Umbilical cord (tissue), 2 donors: ENCODE measurements around the gene BECN2. TPM values are rescaled to one million over a fixed set of nuclear protein-coding genes. Genes with fewer than 3 reads are reported as not detected.
"Not testable (repeated sequence)": the region's sequence is repeated elsewhere in the genome, so short reads cannot be mapped to it uniquely, and the experiment has no call there.

Experiments
- DNase-seq: peaks from one replicate; pipeline ENCODE4 v3.0.0-alpha.2; 2015; ENCODE audit warnings: low spot score
- total RNA-seq: library from RNA; depleted of rRNA; stranded (reverse); fragments of >200 nt; gene quantifications from one replicate; pipeline ENCODE4 v1.2.3, GENCODE V29; 2014; ENCODE audit warnings: low replicate concordance; ENCODE audit not compliant: insufficient read depth

The BECN2 gene
- total RNA-seq, 1 donor from 2014 or later, result not detected

DNA sequence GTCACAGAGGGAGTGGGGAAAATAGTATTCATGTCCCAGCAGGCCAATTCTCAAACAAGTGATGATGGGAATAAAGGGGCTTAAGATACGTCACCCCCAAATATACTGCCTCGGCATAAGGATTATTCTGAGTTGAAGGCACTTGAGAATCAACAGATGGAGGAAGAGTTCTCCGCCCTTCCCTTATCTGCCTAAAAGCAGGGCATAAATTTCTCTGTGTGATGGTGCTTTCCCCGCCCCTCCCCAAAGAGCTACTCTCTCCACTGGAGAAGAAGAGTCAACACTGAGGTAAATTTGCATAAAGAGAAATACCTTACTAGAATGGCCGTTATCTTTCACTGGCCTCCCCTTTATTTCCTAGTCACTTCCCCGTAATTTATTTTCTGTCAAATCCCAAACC, 18.7 kb downstream of the BECN2 start:
- peak; percentile 93 for DNase-seq

DNA sequence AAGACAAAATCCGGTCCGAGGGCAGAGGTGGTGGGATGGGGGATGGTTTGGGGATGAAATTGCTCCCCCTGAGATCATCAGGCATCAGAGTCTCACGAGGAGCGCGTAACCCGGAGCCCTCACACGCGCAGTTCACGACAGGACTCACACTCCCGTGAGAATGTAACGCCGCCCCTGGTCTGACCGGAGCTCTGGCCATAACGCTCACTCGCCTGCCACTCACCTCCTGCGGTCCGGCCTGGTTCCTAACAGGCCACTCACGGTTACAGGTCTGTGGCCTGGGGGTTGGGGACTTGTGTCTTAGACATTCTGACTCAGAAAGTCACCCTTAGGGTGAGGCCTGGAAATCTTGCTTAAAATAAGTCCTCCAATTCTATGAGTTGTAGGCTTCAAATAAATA, 21.5 kb downstream of the BECN2 start:
- no peak for DNase-seq

DNA sequence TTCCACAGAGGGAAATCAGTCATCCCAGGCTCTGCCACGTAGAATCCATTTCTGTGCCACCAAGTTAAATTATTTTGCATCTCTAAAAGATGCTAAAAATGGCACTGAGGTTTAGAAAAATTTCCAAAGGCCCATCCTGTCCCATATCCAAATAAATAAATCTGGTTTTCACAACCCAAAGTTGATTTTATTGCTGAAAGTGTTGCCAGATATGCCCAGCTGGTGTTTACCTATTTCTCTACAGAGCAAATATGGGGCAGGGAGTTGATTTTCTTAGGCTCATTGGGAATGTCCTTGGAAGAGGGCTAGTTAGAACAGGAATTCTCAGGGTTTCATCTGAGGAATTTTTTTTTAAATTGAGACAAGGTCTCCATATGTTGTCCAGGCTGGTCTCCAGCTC, 22.4 kb downstream of the BECN2 start:
- no peak for DNase-seq

DNA sequence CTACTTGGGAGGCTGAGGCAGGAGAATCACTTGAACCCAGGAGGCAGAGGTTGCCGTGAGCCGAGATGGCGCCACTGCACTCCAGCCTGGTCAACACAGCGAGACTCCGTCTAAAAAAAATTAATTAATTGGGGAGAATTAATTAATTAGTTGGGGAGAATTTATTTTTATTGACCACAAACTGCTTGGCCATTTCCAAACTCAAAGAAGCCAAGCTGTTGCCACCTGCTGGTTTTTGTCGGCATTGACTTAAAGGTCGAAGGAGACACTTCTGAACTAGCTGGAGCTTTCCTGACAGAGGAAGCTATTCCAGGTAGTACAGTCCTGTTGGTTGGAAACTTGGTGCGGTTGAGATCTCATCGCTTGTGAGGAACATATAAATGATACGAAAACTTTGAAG, 28.2 kb downstream of the BECN2 start:
- no peak for DNase-seq

DNA sequence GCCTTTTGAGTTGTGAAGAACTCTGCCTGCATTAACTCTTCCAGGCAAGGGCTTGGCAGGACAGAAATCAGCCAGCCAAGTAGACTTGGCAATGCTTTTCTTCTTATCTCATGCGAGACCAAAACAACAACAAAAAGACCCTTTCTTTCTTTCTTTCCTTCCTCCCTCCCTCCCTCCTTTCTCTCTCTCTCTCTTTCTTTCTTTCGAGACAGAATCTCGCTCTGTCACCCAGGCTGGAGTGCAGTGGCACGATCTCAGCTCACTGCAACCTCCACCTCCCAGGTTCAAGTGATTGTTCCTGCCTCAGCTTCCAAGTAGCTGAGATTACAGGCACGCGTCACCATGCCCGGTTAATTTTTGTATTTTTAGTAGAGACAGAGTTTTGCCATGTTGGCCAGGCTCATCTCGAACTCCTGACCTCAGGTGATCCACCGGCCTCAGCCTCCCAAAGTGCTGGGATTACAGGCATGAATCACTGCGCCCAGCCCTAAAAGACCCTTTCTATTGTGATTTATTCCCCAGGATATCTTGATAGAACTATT, 30.9 kb downstream of the BECN2 start:
- DNase-seq, result not testable (repeated sequence)

DNA sequence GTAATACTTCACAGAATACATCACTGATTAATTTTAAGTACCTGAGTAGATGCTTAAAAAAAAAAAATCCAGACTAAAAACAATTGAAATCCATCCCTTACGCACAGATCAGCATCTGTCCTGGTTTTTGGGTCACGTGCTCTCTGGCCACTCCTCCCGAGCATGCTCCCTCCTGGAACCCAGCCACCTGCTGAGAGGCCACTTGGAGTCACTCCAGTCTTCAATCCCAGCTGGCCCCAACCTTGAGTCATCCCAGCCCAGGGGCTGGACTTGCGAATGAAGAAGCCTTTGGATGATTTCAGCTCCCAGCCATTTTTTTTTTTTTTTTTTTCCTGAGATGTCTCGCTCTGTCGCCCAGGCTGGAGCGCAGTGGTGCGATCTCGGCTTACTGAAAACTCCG, 32.5 kb downstream of the BECN2 start:
- DNase-seq, result peak; percentile 94

DNA sequence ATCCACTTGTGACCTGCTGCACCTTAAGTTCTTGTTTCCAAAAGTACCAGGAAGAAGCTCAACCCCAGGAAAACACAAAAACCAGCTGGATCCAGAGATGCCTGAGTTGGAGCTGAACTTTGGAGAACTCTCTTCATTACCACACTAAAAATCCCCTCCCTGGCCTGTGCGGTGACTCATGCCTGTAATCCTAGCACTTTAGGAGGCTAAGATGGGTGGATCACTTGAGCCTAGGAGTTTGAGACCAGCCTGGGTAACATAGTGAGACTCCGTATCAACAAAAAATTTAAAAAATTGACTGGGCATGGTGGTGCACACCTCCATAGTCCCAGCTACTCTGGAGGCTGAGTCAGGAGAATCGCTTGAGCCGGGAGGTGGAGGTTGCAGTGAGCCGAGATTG, 35.2 kb downstream of the BECN2 start:
- peak; percentile 92 for DNase-seq

DNA sequence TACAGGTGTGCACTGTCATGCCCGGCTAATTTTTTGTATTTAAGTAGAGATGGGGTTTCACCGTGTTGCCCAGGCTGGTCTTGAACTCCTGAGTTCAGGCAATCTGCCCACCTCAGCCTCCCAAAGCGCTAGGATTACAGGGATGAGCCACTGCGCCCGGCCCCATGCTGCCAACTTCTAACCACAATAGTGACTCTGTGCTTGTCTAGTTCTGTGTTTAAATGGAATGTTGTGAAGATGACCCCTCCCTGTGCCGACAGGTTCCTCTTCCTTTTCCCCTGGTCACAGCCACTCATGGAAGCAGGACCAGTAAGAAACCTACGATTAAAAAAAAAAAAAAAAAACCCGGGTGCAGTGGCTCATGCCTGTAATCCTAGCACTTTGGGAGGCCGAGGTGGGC, 36.6 kb downstream of the BECN2 start:
- DNase-seq, result no peak

DNA sequence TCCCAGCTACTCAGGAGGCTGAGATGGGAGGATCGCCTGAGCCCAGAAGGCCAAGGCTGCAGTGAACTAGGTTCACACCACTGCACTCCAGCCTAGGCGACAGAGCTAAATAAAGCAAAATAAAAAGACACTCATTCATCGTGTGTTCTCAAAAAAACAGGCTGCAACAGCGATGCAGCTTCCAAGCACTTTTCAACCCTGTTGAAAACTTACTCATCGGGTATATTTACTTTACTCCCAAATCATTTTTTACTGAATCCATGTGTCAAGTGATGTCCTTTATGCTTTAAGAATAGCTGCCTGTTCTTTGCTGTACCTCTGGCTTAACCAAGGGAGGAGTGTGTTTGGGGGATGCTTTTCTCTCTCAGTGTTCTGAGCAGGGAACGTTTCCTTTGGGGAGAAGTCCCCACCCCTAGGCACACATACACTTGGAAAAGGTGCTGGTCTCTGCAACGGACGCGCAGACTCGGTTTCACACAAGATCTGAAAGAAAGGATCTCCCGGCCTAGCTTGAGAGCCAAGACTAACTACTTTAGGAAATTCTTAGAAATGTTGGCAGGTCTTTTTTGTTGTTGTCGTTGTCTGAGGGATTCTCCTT, 39.9 kb downstream of the BECN2 start:
- DNase-seq, result peak; percentile 38

DNA sequence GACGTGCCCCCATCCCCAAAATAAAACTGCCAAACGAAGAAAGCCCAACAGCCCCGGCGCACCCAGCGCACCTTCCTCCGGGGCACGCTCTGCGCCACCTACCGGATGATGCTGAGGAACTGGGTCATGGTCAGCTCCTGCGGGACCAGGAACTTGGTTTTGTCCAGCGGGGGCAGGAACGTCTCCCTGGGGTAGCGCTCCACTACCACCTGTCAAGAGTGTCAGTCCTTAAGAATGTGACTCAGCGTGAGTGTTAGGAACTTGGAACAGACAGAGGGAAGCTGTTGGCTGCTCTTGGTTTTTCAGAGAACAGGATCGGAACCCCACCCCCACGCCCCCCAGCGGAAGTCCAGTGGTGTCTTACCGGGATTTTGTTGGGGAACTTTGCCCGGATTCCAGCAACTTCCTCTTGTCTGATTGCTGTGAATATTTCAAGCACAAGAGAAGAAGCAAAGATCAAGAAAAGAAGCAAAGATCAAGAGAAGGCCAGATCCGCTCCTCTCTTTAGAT, 40.9 kb downstream of the BECN2 start:
- peak; percentile 93 for DNase-seq

DNA sequence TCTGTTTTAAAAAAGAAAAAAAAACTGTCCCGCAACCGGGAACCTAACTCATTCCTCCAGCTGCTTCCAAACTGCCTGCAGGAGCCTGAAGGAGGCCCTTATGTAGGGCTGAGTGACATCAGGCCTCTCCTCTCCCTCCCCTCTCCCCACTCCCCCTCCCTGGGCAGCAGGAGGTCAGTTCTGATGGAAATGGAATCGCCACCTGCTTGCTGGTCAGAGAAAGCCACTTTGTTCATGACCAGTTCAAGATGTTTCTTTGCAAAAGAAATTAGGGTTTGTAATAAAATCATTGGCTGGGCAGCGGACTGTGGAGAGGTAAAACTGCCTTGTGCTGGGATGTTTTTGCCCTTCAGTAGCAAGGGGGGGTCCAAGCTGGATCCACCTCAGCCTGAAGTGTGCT, 41.5 kb downstream of the BECN2 start, which contains the start of gene MAP1LC3C:
MAP1LC3C (minus strand) TSS at position 73 of the 400 bp plus-strand sequence. CDS start 90 bp downstream, outside the sequence.
- no peak for DNase-seq

DNA sequence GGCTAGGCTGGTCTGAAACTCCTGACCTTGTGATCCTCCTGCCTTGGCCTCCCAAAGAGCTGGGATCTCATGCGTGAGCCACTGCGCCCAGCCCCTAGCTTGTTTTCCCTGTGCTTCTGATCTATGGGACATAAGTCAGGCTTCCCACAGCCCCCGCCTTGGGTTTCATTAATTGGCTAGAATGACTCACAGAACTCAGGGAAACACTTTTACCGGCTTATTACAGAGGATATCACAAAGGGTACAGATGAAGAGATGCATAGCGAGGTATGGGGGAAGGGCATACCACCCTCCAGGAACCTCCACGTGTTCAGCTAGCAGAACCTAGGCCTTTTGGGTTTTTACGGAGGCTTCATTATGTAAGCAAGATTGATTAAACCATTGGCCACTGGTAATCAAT, 42.9 kb downstream of the BECN2 start:
- no peak for DNase-seq

DNA sequence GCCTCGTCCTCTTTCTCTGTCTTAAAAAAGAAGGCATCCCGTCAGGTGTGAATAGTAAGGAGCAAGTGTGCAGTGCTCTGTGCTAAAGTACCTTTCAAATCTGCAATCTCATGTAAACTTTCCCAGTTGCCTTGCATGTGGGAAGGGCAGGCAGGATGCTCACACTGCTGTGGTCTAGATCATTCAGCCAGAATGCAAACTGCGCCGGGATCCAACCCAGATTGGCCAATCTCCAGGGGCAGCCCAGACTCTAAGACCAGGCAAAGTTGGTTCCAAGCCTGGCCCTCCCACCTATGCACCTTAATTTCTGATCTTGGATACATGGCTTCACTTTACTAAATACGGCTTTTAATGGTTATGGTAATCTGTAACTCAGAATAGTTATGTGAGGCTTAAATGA, 44.5 kb downstream of the BECN2 start:
- DNase-seq, result peak; percentile 37

DNA sequence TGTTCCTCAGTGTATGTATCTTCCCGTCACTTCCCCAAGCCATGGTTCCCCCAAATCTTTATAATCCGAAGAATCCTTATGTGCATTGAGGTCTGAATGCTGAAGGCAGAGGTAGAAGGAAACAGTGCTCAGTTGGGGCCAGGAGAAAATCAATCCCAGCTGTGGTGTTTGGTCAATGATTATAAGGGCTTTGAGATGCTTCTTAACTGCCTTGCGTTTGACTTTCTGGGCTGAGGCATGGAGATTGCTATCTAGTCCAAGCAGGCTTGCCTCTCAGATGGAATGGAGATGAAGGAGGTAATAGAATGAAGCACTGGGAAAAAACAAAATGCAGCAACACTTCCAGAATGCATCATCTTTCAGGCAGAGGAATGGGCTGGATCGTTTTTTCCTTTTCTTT, 44.9 kb downstream of the BECN2 start:
- DNase-seq, result peak; percentile 59

DNA sequence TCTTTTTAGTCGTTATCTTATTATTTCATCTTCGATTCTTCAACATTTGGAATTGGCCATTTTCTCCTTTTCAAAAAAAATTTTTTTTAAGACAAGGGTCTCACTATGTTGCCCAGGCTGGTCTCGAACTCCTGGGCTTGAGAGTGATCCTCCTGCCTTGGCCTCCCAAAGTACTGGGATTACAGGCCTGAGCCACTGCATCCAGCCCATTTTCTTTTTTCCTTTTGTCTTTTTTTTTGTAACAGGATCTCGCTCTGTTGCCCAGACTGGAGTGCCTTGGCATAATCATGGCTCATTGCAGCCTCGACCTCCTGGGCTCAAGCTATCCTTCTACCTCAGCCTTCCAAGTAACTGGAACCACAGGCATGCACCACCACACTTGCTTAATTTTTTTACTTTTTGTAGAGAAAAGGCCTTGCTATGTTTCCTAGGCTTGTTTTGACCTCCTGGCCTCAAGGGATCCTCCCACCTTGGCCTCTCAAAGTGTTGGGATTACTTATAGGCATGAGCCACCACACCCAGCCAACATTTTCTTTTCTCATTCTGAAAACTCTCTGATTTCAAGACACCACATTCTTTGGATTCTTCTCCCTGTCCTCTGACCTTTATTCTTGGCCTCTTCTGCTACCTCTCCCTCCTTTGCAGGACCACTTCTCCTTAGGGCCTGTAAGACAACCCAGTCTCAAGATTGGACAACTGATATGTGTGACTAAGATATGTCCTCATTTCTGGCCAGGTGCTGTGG, 47.4 kb downstream of the BECN2 start:
- no peak for DNase-seq

DNA sequence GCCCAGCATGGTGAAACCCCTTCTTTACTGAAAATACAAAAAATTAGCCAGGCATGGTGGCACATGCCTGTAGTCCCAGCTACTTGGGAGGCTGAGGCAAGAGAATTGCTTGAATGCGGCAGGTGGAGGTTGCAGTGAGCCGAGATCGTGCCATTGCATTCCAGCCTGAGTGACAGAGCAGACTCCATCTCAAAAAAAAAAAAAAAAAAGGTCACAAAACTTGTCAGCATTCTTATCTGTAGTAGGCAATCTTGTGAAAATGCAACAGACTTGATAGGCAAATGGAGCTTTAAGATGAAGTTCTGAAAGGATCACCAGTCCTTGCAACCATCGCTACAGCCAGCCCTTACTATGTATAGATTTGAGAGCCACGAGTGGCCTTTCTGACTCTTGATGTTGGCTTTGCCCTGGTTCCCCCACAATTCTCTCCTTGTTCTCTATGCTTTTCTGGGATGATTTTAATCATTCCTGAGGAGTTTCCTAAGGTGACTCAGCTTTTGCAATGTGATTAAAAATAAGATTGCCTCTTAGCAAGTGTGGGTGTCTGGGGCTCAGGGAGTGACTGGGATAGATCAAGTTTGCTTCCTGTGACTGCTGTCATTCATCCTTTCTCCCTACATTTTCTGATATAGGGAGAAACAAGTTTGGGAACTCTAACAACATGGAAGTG, 48.4 kb downstream of the BECN2 start:
- no peak for DNase-seq

DNA sequence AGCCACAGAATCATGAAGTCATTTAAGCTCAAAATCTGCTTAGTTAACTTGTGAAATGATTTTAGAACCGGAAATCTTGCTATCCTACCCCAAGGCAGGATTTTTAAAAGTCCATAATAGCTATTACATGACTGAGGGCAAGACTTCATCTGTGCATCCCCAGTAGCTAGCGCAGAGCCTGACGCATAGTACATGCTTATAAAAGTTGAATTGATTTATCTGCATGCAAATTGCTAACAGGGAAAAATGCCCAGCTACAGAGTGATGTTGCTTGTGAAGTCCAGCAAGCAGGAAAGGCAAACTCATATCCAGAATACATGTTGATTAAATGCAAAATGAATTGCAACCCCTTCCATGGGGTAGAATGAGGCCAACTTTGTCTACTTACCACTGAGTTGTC, 49.4 kb downstream of the BECN2 start:
- DNase-seq, result no peak

Other genes with a start within 250 kb of the BECN2 start
- 1.2 TPM for gene EXO1, start 109.6 kb upstream of the BECN2 start, total RNA-seq
- gene MAP1LC3C, start 41.3 kb downstream of the BECN2 start, total RNA-seq, result 3.9 TPM